Neural cell (in vitro differentiated cells): ENCODE results near the gene HSBP1L1.

Experiments used
- EP300 ChIP-seq: fragments of 450-650 bp; conservative IDR thresholded peaks from 2 replicates; pipeline ENCODE4 v1.6.1; 2014; ENCODE audit warnings: antibody characterized with exemption, mild to moderate bottlenecking, moderate library complexity; ENCODE audit not compliant: poor library complexity, severe bottlenecking
- EZH2 ChIP-seq: fragments of 200-600, 300-800 bp; shearing (Covaris generic), sonication (generic); IDR thresholded peaks from 2 replicates; pipeline ENCODE4 v1.6.1; 2014; ENCODE audit warnings: antibody characterized with exemption, low read length, borderline replicate concordance, mild to moderate bottlenecking; ENCODE audit not compliant: insufficient read depth, poor library complexity, severe bottlenecking
- MXI1 ChIP-seq: fragments of 450-650 bp; conservative IDR thresholded peaks from 2 replicates; pipeline ENCODE4 v1.6.1; 2014; ENCODE audit warnings: antibody characterized with exemption, mild to moderate bottlenecking; ENCODE audit not compliant: poor library complexity, severe bottlenecking
- POLR2AphosphoS5 ChIP-seq: IDR thresholded peaks from 2 replicates; pipeline ENCODE4 v1.6.1; 2012
- RAD21 ChIP-seq: fragments of 450-650 bp; conservative IDR thresholded peaks from 2 replicates; pipeline ENCODE4 v1.6.1; 2014; ENCODE audit warnings: antibody characterized with exemption, mild to moderate bottlenecking, moderate library complexity
- SMC3 ChIP-seq: fragments of 450-650 bp; conservative IDR thresholded peaks from 2 replicates; pipeline ENCODE4 v1.6.1; 2014; ENCODE audit warnings: antibody characterized with exemption, mild to moderate bottlenecking, moderate library complexity; ENCODE audit not compliant: poor library complexity
- TAF1 ChIP-seq: IDR thresholded peaks from 2 replicates; pipeline ENCODE4 v1.6.1; 2012; ENCODE audit warnings: low read depth
- TF ChIP-seq, protein P1 (sequence below): fragments of 450-650 bp; IDR thresholded peaks from 2 replicates; pipeline ENCODE4 v1.5.1; 2014; ENCODE audit warnings: antibody characterized with exemption, mild to moderate bottlenecking, moderate library complexity; ENCODE audit not compliant: poor library complexity, severe bottlenecking
- TF ChIP-seq, protein P2 (sequence below): IDR thresholded peaks from 2 replicates; pipeline ENCODE4 v1.6.1; 2012; ENCODE audit warnings: borderline replicate concordance

DNA sequence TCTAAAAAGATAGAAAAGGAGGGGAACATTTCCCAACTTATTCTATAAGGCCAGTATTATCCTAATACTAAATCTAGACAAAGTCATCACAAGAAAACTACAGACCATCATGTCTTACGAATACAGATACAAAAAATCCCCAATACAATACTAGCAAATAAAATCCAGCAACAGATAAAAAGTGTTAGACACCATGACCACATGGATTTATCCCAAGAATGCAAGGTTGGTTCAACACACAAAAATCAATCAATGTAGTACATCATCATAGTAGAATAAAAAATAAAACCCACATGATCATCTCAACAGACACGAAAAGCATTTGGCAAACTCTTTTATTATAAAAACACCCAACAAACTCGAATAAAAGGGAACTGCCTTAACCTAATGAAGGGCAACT lies 31.5 kb upstream of the HSBP1L1 start:
- TF ChIP-seq EP300 (no peak), EZH2 (no peak), TAF1 (no peak), POLR2AphosphoS5 (no peak), RAD21 (no peak), SMC3 (no peak), MXI1 (no peak)
- TF ChIP-seq, protein P1, sequence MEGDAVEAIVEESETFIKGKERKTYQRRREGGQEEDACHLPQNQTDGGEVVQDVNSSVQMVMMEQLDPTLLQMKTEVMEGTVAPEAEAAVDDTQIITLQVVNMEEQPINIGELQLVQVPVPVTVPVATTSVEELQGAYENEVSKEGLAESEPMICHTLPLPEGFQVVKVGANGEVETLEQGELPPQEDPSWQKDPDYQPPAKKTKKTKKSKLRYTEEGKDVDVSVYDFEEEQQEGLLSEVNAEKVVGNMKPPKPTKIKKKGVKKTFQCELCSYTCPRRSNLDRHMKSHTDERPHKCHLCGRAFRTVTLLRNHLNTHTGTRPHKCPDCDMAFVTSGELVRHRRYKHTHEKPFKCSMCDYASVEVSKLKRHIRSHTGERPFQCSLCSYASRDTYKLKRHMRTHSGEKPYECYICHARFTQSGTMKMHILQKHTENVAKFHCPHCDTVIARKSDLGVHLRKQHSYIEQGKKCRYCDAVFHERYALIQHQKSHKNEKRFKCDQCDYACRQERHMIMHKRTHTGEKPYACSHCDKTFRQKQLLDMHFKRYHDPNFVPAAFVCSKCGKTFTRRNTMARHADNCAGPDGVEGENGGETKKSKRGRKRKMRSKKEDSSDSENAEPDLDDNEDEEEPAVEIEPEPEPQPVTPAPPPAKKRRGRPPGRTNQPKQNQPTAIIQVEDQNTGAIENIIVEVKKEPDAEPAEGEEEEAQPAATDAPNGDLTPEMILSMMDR, result no peak
- TF ChIP-seq, protein P2, sequence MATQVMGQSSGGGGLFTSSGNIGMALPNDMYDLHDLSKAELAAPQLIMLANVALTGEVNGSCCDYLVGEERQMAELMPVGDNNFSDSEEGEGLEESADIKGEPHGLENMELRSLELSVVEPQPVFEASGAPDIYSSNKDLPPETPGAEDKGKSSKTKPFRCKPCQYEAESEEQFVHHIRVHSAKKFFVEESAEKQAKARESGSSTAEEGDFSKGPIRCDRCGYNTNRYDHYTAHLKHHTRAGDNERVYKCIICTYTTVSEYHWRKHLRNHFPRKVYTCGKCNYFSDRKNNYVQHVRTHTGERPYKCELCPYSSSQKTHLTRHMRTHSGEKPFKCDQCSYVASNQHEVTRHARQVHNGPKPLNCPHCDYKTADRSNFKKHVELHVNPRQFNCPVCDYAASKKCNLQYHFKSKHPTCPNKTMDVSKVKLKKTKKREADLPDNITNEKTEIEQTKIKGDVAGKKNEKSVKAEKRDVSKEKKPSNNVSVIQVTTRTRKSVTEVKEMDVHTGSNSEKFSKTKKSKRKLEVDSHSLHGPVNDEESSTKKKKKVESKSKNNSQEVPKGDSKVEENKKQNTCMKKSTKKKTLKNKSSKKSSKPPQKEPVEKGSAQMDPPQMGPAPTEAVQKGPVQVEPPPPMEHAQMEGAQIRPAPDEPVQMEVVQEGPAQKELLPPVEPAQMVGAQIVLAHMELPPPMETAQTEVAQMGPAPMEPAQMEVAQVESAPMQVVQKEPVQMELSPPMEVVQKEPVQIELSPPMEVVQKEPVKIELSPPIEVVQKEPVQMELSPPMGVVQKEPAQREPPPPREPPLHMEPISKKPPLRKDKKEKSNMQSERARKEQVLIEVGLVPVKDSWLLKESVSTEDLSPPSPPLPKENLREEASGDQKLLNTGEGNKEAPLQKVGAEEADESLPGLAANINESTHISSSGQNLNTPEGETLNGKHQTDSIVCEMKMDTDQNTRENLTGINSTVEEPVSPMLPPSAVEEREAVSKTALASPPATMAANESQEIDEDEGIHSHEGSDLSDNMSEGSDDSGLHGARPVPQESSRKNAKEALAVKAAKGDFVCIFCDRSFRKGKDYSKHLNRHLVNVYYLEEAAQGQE, result no peak
